Thymus (tissue), 11 donors: ENCODE measurements around the gene TF. TPM values are rescaled to one million over a fixed set of nuclear protein-coding genes. Genes with fewer than 3 reads are reported as not detected.
"Not testable (repeated sequence)": the region's sequence is repeated elsewhere in the genome, so short reads cannot be mapped to it uniquely, and the experiment has no call there.

Experiments used
- DNase-seq, 9 donors: peaks; one replicate each; pipeline ENCODE4 v3.0.0-alpha.2; 2013; ENCODE audit warnings: low spot score in 9 of 9, low read depth in 6 of 9, missing footprints in 1 of 9
- H3K27ac ChIP-seq, 2 donors: one replicate each; pipeline ENCODE4 v1.5.1; 2013; ENCODE audit warnings: control low read depth in 1 of 2, low read depth in 1 of 2, low read length in 1 of 2, mild to moderate bottlenecking in 1 of 2, moderate library complexity in 1 of 2
- H3K27me3 ChIP-seq, 2 donors: one replicate each; pipeline ENCODE4 v1.5.1; 2013; ENCODE audit warnings: low read length in 1 of 2; ENCODE audit not compliant: control insufficient read depth in 2 of 2, insufficient read depth in 1 of 2
- H3K36me3 ChIP-seq, 2 donors: one replicate each; pipeline ENCODE4 v1.5.1; 2013; ENCODE audit warnings: low read length in 1 of 2, mild to moderate bottlenecking in 1 of 2, moderate library complexity in 1 of 2; ENCODE audit not compliant: control insufficient read depth in 2 of 2, insufficient read depth in 2 of 2
- H3K4me1 ChIP-seq, 2 donors: one replicate each; pipeline ENCODE4 v1.5.1; 2013; ENCODE audit warnings: low read length in 2 of 2; ENCODE audit not compliant: control insufficient read depth in 2 of 2, insufficient read depth in 2 of 2
- H3K4me3 ChIP-seq, 2 donors: one replicate each; pipeline ENCODE4 v1.5.1; 2013; ENCODE audit warnings: low read length in 2 of 2, control low read depth in 1 of 2, mild to moderate bottlenecking in 1 of 2
- H3K9me3 ChIP-seq, 2 donors: one replicate each; pipeline ENCODE4 v1.5.1; 2013; ENCODE audit warnings: low read length in 1 of 2, mild to moderate bottlenecking in 1 of 2; ENCODE audit not compliant: control insufficient read depth in 2 of 2, insufficient read depth in 1 of 2
- WGBS: extraction: QIAGEN DNeasy Blood & Tissue Kit; methylation state at CpG from one replicate; pipeline ENCODE4 v1.1.7; 2013; 5-methylcytosine and 5-hydroxymethylcytosine counted together
- polyA plus RNA-seq: library from polyadenylated mRNA; stranded (reverse); fragments of 200-250 nt; gene quantifications from one replicate; pipeline ENCODE4 v1.2.3, GENCODE V29; 2013
- total RNA-seq: library from RNA; stranded (reverse); fragments of 120-200 nt; gene quantifications from one replicate; pipeline ENCODE4 v1.2.4, GENCODE V29; 2013
- donor health status: healthy.

Gene TF
- total and polyA plus RNA-seq, 2 donors: 1.9 to 2.9 TPM

DNA sequence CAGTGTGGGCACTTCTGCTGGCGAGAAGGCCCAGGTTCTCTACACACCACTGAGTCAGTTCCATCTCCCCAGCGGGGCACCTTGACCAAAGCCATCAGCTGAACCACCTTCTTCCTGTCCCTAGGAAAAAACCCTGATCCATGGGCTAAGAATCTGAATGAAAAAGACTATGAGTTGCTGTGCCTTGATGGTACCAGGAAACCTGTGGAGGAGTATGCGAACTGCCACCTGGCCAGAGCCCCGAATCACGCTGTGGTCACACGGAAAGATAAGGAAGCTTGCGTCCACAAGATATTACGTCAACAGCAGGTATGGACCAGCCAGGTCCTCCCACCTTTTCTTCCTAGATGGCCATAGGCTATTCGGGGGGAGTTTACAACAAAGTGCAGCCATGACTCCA is 29.1 kb downstream of the TF start:
- no peak for DNase-seq
- no peaks in the 10 kb centered on the region for H3K4me1 ChIP-seq
- WGBS: 97% methylated on average over 9 of the region's 9 CpGs
- no peaks in the 10 kb centered on the region for H3K9me3 ChIP-seq
- no peak overlapping the region for H3K4me3 ChIP-seq
- H3K27ac ChIP-seq: no peak overlapping the region
- H3K27me3 ChIP-seq: peaks cover 0 to 2% of the 10 kb centered on the region in 2 donors
- H3K36me3 ChIP-seq: no peaks in the 10 kb centered on the region

DNA sequence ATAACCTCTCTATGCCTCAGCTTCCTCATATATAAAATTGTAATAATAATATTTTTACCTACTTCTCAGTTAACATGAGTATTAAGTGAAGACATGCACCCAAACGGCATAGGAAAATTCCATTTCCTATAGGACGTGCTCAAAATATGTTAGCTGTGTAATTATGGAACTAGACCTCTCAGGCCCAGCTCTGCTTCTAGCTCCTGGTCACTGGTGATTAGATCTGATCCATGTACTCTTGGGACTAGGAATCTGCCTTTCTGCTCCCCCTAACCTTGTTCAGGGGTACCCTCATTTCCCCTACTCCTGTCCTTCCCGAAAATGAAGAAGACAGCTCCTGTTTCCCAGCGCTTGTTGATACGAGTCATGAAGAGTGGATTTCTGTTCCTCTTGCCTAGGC is 29.6 kb downstream of the TF start:
- no peaks in the 10 kb centered on the region for H3K4me1 ChIP-seq
- DNase-seq: no peak
- H3K4me3 ChIP-seq: no peak overlapping the region
- no peaks in the 10 kb centered on the region for H3K36me3 ChIP-seq
- no peak overlapping the region for H3K27ac ChIP-seq
- peaks cover 0 to 3% of the 10 kb centered on the region in 2 donors for H3K27me3 ChIP-seq
- WGBS: 97% methylated on average over 5 of the region's 5 CpGs
- H3K9me3 ChIP-seq: no peaks in the 10 kb centered on the region

DNA sequence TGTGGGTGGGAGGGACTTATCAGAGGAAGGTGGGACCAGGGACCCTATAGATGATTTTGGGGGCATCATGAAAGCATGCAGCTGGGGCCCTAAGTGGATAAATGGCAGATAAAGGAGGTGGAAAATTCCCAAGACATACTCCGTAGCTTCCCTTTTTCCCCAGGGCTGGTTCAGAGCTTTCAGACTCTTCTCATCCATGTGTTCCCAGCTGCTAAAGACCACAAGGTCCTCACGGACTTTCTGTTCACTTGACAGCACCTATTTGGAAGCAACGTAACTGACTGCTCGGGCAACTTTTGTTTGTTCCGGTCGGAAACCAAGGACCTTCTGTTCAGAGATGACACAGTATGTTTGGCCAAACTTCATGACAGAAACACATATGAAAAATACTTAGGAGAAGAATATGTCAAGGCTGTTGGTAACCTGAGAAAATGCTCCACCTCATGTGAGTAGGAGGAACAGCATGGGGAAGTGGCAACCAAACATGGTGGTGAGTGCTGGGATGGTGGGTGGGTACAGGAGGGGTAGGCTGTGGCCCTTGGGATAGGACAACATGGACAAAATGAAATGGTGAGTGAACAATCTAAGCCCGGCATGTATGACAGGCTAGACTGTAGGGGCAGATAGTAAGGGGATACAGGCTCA is 30.7 kb downstream of the TF start:
- Histone ChIP-seq H3K36me3 (no peaks in the 10 kb centered on the region), H3K27me3 (peaks cover 0 to 3% of the 10 kb centered on the region in 2 donors), H3K4me3 (no peak overlapping the region), H3K4me1 (no peaks in the 10 kb centered on the region), H3K9me3 (no peaks in the 10 kb centered on the region), H3K27ac (no peak overlapping the region)
- WGBS: 98% methylated on average over 7 of the region's 7 CpGs
- DNase-seq: no peak

DNA sequence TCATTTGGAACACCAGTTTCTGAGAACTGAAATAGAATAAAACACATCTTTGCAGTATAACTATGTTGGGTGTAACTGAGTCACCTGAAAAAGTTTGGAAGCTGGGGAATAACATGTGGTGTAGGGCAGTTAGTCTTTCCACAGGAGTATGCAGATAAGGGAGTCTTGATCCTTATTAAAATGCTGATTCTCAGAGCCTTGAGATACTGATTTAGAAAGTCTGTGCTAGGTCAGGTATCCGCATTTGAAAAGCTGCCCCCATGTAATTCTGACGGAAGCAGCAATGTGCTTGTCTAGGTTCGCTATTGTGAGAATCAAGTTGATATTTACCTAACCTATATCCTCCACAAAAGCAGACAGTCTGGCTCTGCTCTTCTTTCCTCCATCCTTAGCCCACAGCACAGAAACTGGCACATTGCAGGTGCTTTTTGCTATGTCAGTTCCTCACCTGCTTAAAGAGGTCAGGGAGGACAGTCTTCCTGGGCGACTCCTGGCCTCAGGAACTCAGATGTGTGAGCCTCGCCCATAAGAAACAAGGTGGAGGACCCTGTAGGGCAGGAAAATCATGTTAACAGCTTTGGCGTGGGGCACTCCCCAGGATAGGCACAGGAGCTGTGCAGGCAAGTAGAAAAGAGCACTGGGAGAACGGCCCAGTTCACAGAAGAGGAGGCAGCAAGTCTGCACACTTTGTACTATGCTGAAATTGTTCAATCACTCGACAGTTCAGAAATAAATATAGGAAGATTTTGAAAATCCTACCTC is 31.8 kb downstream of the TF start:
- Histone ChIP-seq H3K27ac (no peak overlapping the region), H3K4me1 (no peaks in the 10 kb centered on the region), H3K27me3 (peaks cover 0 to 7% of the 10 kb centered on the region in 2 donors), H3K36me3 (no peaks in the 10 kb centered on the region), H3K4me3 (no peak overlapping the region), H3K9me3 (no peaks in the 10 kb centered on the region)
- no peak for DNase-seq
- 87% methylated on average over 8 of the region's 8 CpGs for WGBS

DNA sequence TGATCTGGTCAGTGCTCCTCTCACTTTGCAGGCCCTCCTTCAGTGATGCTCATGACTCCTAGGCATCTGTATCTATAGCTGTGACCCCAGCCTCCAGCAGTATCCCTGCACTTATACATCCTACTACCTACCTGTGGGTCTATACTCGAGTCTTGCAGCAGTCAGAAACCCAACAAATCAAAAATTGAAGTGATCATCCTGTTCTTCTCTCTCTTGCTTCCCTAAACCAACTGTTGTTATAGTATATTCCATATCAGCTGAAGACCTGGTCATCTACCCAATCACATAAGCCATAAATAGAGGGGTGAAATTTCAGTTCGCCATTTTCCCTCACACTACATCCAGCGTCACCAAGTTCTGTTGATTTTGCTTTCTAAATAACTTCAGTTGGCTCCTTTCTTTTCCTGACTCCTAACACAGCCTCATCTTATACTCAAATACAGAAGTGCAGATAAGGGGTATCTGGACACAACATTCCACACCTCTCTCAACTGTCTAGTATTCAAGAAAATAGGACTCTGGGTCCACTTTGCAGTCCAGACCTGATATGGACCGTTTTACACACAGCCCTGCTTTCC is 33.5 kb downstream of the TF start:
- Histone ChIP-seq H3K4me3 (no peak overlapping the region), H3K27ac (no peak overlapping the region), H3K4me1 (no peaks in the 10 kb centered on the region), H3K27me3 (peaks cover 0 to 13% of the 10 kb centered on the region in 2 donors), H3K36me3 (no peaks in the 10 kb centered on the region), H3K9me3 (no peaks in the 10 kb centered on the region)
- 96% methylated on average over 4 of the region's 4 CpGs for WGBS
- DNase-seq: no peak

DNA sequence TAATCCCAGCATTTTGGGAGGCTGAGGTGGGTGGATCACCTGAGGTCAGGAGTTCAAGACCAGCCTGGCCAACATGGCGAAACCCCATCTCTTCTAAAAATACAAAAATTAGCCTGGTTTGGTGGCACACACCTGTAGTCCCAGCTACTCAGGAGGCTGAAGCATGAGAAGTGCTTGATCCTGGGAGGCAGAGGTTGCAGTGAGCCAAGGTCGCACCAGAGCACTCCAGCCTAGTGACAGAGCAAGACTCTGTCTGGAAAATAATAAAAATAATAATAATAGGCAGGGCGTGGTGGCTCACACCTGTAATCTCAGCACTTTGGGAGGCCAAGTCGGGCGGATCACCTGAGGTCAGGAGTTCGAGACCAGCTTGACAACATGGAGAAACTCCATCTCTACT is 34.6 kb downstream of the TF start:
- not testable (repeated sequence) for H3K36me3 ChIP-seq, H3K9me3 ChIP-seq, DNase-seq, H3K4me3 ChIP-seq, H3K4me1 ChIP-seq, H3K27ac ChIP-seq
- peaks cover 0 to 13% of the 10 kb centered on the region in 2 donors for H3K27me3 ChIP-seq
- 95% methylated on average over 6 of the region's 6 CpGs for WGBS

DNA sequence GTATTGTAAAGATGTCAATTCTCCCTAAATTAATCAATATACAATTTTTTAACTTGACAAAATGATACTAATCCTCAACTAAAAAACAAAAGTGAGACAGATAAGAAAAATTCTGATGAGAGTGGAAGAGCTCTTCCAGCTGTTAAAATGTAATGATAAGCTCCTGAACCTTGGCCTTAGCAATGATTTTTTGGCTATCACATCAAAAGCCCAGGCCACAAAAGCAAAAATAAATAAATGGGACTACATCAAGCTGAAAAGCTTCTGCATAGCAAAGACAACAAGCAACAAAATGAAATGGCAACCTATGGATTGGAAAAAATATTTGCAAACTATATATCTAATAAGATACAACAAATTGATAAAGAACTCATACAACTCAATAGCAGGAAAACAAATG is 35.4 kb downstream of the TF start:
- no peaks in the 10 kb centered on the region for H3K9me3 ChIP-seq
- no peak overlapping the region for H3K27ac ChIP-seq
- H3K4me3 ChIP-seq: no peak overlapping the region
- H3K27me3 ChIP-seq: peaks cover 0 to 11% of the 10 kb centered on the region in 2 donors
- no peaks in the 10 kb centered on the region for H3K36me3 ChIP-seq
- DNase-seq: no peak
- H3K4me1 ChIP-seq: no peaks in the 10 kb centered on the region

DNA sequence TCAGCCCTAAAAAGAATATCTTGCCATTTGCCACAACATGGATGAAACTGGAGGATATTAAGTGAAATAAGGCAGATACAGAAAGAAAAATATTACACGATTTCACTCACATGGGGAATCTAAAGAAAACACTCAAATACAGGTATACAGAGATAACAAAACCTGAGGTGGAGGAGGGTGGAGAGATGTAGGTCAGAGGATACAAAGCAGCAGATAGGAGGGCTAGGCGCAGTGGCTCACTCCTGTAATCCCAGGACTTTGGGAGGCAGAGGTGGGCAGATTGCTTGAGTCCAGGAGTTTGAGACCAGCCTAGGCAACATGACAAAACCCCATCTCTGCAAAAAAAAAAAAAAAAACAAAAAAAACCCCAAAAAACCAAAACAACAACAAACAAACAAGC is 36.3 kb downstream of the TF start:
- H3K27ac ChIP-seq: no peak overlapping the region
- H3K27me3 ChIP-seq: peaks cover 0 to 11% of the 10 kb centered on the region in 2 donors
- no peak overlapping the region for H3K4me3 ChIP-seq
- H3K36me3 ChIP-seq: no peaks in the 10 kb centered on the region
- WGBS: 73% methylated on average over 2 of the region's 2 CpGs
- no peaks in the 10 kb centered on the region for H3K4me1 ChIP-seq
- DNase-seq: no peak
- H3K9me3 ChIP-seq: no peaks in the 10 kb centered on the region

DNA sequence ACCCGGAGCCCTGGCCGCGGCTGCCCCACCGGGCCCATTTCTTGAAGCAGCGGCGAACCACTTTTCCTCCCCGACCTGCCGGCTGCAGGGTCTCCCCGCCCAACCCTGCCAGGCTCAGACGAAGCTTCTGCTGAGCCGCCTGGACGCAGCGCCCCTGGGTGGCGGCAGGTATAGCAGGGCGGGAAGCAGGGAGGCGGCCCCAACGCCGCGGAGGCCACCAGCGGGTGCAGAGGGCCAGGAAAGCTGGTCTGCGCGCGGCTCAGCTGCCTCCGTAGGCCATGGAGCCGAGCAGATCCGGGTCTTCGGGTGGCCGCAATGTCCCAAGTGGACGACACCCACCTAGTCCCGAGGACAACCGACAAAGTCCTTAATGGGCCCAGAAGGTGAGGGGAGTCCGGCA is 37.6 kb downstream of the TF start:
- WGBS: 82% methylated on average over 32 of the region's 32 CpGs
- DNase-seq: no peak

More for the DNA sequence above, 37.6 kb downstream of the TF start:
- Histone ChIP-seq H3K27ac (no peak overlapping the region), H3K36me3 (no peaks in the 10 kb centered on the region), H3K9me3 (no peaks in the 10 kb centered on the region), H3K4me3 (no peak overlapping the region), H3K27me3 (peaks cover 0 to 11% of the 10 kb centered on the region in 2 donors), H3K4me1 (no peaks in the 10 kb centered on the region)
